Ishikawa (cell line): Measurements from ENCODE around the gene ZMIZ1.

Experiments used
- CEBPB ChIP-seq: IDR thresholded peaks from 2 replicates; pipeline ENCODE4 v1.6.1; 2012
- EGR1 ChIP-seq: IDR thresholded peaks from 2 replicates; pipeline ENCODE4 v1.6.1; 2012
- EP300 ChIP-seq: IDR thresholded peaks from 2 replicates; pipeline ENCODE4 v1.6.1; 2012; ENCODE audit warnings: borderline replicate concordance
- MAX ChIP-seq: IDR thresholded peaks from 2 replicates; pipeline ENCODE4 v1.6.1; 2012
- RAD21 ChIP-seq: IDR thresholded peaks from 2 replicates; pipeline ENCODE4 v1.6.1; 2012; ENCODE audit warnings: low read depth
- TAF1 ChIP-seq: IDR thresholded peaks from 2 replicates; pipeline ENCODE4 v1.6.1; 2012; ENCODE audit warnings: low read depth, mild to moderate bottlenecking
- YY1 ChIP-seq: IDR thresholded peaks from 2 replicates; pipeline ENCODE4 v1.6.1; 2012; ENCODE audit warnings: low read depth
- TF ChIP-seq, protein P1 (sequence below): IDR thresholded peaks from 2 replicates; pipeline ENCODE4 v1.6.1; 2012; ENCODE audit warnings: low read depth, mild to moderate bottlenecking

DNA sequence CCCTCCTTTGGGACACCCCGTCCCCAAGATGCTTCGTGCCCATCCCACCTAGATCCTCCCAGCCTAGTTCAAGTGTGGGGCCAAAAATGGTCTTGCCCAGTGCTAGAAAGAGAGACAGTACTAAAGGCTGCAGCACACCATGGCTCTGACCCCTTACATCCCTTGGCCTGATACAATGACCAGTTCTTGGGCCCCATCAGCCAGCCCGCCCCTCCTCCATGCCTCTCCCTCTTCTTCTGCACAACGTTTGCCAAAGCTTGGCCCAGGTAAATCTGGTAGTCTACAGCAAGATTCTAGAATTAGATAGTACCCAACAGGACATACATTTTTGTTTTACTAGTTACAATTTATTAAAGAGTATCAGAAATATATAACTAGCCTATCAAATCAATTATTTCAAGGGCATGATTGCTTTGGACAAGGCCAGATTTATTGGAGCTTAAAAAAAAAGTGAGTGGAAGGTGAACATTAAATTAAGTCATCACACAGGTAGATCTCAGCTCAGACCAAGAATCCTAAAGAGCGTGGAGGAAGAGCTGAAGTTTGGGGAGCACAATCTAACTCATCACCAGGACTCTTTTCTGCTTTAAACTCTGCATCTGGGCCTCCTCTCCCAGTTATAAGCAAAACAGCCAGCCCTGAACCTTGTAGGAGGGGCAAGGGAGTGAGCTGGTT, 69.8 kb downstream of the ZMIZ1 start:
- TF ChIP-seq EP300 (no peak), MAX (no peak), EGR1 (no peak), TAF1 (no peak), YY1 (no peak), RAD21 (no peak), CEBPB (no peak)
- TF ChIP-seq, protein P1, sequence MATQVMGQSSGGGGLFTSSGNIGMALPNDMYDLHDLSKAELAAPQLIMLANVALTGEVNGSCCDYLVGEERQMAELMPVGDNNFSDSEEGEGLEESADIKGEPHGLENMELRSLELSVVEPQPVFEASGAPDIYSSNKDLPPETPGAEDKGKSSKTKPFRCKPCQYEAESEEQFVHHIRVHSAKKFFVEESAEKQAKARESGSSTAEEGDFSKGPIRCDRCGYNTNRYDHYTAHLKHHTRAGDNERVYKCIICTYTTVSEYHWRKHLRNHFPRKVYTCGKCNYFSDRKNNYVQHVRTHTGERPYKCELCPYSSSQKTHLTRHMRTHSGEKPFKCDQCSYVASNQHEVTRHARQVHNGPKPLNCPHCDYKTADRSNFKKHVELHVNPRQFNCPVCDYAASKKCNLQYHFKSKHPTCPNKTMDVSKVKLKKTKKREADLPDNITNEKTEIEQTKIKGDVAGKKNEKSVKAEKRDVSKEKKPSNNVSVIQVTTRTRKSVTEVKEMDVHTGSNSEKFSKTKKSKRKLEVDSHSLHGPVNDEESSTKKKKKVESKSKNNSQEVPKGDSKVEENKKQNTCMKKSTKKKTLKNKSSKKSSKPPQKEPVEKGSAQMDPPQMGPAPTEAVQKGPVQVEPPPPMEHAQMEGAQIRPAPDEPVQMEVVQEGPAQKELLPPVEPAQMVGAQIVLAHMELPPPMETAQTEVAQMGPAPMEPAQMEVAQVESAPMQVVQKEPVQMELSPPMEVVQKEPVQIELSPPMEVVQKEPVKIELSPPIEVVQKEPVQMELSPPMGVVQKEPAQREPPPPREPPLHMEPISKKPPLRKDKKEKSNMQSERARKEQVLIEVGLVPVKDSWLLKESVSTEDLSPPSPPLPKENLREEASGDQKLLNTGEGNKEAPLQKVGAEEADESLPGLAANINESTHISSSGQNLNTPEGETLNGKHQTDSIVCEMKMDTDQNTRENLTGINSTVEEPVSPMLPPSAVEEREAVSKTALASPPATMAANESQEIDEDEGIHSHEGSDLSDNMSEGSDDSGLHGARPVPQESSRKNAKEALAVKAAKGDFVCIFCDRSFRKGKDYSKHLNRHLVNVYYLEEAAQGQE = no peak
